HL-60/S4 (cell line): ENCODE measurements around the gene EIF5A.

ENCODE experiments used
- in situ Hi-C: fragments of 300-500 bp; cut with MboI; formaldehyde crosslinking; loops from 2 replicates; pipeline ENCODE4 v1.14.3; 2022; ENCODE audit warnings: low sequenced_read_pairs

Gene EIF5A

GRCh38 chr17:7284911-7285310 is 22.5 kb upstream of the EIF5A start:
- in situ Hi-C loops = no loop called here

DNA sequence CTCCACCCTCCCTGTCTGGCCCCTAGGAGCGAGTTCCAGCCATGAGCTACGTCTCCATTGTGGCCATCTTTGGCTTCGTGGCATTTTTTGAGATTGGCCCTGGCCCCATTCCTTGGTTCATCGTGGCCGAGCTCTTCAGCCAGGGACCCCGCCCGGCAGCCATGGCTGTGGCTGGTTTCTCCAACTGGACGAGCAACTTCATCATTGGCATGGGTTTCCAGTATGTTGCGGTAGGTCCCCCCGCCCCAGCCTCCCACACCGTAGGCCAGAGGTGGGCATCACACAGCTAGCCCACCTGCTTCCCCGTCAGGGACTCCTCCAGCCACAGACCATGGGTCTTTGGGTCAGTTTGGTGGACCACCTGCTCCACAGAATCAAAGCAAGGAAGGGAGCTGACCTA is 21.7 kb upstream of the EIF5A start:
- in situ Hi-C loops = no loop called here

- in situ Hi-C loops = loop anchor here (10.0 kb wide), 1 partner anchor 245 kb away; the partner anchor contains the start of gene SLC16A11
Observed at GRCh38 chr17:7289256-7290032, 18.0 kb upstream of the EIF5A start.

DNA sequence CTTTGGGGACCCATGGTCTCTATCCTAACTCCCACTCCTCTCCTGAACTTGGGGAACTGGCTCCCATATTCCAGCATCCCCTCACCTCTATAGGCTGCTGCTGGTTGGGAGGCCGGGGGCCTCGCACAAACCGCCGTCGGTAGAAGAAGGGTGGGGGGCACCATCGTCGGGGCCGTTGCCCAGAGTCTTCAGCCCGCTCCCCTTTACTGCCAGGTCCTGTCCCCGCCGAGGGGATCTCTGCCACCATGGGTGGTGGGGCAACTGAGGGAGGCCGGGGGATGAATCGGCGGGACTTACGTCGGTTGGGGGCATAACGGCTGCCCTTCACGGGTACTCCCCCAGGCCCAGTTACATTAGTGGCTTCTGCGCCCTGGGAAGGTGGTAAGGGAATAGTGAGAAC is 17.3 kb upstream of the EIF5A start:
- in situ Hi-C loops = loop anchor here (10.0 kb wide), 1 partner anchor 245 kb away; the partner anchor contains the start of gene SLC16A11

DNA sequence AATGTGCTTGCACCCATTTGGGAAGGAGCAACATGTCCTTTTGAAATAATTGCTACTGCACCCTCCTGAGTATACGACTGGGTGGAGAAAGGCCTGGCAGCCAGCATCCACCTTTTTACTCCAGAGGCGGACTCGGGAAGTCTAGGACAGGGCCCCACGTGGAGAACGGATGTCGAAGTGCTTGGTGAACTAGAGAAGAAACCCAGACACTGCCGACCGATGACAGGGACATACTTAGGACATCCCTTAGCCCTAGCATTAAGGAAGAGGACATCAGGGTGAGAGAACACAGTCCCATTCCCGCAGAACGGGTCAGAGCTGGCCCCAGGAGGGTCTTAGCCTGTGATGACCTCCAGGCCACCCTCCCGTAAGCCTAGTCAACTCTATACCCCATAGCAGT is 16.7 kb upstream of the EIF5A start:
- in situ Hi-C loops = loop anchor here (10.0 kb wide), 1 partner anchor 246 kb away; the partner anchor contains the start of gene SLC16A11

DNA sequence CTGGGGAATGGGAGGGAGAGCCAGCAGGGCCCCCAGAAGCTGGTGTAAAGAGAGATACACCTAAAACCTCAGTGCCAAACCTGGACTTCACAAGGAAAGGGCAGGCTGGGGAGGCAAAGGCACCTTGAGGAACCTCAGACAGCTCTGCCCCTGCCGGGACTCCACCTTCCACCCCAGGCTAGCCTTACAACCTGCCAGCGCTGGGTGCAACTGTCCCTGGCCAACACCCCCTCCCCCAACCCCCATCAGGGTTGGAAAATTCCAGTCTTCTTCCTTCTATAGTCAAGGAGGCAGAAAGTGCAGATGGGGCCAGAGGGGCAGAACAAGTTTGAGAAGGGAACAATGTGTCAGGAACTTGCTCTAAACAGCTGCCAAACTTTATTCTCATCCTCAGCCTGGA is 15.2 kb upstream of the EIF5A start:
- in situ Hi-C loops = loop anchor here (10.0 kb wide), 1 partner anchor 247 kb away; the partner anchor contains the start of gene SLC16A11

DNA sequence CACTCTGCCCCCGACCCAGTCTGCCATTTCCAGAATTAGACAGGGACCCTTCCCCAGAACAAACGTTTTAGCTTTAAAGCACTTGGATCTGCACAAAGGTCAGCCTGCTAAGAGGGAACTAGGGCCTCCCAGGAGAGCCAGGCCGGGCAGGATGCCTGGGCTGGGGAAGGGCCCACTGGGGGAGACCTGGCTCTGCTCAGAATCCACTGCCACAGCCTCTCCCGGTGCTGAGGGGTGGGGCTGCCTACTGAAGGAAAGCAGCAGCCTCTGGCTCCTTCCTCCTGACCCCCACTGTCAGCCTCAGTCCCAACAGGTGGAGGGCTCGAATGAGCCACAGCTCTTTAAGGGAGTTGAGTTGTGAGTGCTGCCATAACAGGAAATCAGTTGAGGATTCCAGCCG is 14.7 kb upstream of the EIF5A start:
- in situ Hi-C loops = loop anchor here (10.0 kb wide), 1 partner anchor 248 kb away; the partner anchor contains the start of gene SLC16A11

- in situ Hi-C loops = loop anchor here (10.0 kb wide), 1 partner anchor 248 kb away; the partner anchor contains the start of gene SLC16A11
Observed at GRCh38 chr17:7293159-7293558, 14.3 kb upstream of the EIF5A start.

DNA sequence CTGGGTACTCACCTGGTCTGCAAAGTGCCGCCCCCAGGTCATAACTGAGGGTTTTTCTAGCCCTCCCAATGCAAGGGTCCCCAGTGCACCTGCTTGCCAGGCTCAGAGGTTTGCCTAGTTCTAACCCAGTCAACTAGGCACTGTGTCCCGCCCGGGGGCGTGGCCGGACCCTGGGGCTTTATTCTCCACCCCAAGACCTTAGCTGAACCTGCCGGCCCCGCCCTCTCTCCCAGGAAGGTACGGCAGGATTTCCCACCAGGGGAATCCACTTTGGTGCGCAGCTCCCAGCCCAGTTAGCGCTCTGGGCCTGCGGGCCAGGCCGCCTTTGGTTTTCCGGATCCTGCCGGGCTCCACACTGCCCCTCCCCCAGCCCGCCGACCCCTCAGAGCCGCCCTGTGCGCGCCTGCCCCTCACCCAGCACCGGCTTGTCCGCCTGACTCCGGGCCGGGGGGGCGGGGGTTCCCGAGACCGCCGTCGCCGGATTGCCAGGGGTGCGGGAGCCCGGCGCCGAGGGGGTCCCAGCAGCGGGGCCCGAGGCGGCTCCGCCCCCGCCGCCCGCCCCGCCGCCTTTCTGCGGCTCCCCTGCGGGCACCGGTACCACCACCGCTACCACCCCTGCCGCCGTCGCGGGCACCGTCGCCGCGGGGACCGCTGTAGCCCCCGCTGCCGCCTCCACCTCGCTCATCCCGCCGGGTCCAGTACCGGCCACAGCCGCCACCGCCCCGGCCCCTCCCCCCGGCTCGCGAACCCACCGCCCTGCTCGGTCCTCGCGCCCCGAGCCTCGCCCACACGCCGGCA is 13.4 kb upstream of the EIF5A start:
- in situ Hi-C loops = loop anchor here (10.0 kb wide), 1 partner anchor 249 kb away; the partner anchor contains the start of gene SLC16A11

- in situ Hi-C loops = loop anchor here (10.0 kb wide), 1 partner anchor 250 kb away; the partner anchor contains the start of gene SLC16A11
Observed at GRCh38 chr17:7294614-7295153, 12.7 kb upstream of the EIF5A start, which contains the start of gene YBX2. TSS of gene YBX2 (minus strand) at chr17:7294639. CDS start at chr17:7294500, 139 bp downstream.

DNA sequence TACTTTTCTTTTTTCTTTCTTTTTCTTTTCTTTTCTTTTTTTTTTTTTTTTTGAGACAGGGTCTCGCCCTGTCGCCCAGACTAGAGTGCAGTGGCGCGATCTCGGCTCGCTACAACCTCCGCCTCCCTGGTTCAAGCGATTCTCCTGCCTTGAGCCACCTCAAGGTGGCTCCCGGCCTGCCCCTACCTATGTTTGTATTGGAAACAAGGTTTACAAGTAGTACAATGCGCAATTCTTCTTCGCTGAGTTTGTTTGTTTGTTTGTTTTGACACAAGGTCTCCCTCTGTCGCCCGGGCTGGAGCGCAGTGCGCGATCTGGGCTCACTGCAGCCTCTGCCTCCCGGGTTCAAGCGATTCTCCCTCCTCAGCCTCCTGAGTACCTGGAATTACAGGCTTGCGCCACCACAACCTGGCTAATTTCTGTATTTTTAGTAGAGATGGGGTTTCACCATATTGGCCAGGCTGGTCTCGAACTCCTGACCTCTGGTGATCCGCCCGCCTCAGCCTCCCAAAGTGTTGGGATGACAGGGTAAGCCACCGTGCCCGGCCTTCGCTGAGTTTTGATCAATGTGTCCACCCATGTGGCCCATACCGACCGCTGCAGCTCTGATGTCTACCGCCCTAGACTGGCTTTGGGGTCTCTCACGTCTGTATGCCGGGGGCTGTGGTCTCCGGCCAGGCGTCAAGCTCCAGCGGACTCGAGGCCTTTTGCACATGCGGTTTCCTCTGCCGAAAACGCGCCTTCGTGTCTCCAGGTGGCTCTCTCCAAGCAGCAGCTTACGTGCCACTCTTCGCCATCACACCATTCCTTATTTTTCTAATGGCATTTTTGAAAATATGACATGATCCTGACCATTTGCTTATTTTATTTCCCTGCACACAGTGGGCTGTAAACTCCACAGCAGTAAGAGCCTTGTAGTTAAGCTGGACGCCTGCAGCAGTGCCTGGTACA is 11.9 kb upstream of the EIF5A start:
- in situ Hi-C loops = loop anchor here (10.0 kb wide), 1 partner anchor 251 kb away; the partner anchor contains the start of gene SLC16A11

- in situ Hi-C loops = loop anchor here (10.0 kb wide), 1 partner anchor 252 kb away; the partner anchor contains the start of gene SLC16A11
Observed at GRCh38 chr17:7296189-7296861, 11.1 kb upstream of the EIF5A start.

DNA sequence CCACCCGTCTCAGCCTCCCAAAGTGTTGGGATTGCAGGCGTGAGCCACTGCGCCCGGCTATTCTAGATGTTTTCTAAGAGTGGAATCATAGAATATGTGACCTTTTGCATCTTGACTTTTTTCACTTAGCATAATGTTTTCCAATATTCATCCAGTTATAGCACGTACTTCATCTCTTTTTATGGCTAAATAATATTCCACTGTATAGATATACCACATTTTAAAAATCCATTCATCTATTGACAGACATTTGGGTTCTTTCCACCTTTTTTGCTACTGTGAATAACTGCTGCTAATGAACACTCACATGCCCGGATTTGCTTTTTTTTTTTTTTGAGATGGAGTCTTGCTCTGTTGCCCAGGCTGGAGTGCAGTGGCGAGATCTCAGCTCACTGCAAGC is 3.2 kb upstream of the EIF5A start:
- in situ Hi-C loops = no loop called here

GRCh38 chr17:7307686-7308624 is 527 bp downstream of the EIF5A start:
- in situ Hi-C loops = no loop called here

DNA sequence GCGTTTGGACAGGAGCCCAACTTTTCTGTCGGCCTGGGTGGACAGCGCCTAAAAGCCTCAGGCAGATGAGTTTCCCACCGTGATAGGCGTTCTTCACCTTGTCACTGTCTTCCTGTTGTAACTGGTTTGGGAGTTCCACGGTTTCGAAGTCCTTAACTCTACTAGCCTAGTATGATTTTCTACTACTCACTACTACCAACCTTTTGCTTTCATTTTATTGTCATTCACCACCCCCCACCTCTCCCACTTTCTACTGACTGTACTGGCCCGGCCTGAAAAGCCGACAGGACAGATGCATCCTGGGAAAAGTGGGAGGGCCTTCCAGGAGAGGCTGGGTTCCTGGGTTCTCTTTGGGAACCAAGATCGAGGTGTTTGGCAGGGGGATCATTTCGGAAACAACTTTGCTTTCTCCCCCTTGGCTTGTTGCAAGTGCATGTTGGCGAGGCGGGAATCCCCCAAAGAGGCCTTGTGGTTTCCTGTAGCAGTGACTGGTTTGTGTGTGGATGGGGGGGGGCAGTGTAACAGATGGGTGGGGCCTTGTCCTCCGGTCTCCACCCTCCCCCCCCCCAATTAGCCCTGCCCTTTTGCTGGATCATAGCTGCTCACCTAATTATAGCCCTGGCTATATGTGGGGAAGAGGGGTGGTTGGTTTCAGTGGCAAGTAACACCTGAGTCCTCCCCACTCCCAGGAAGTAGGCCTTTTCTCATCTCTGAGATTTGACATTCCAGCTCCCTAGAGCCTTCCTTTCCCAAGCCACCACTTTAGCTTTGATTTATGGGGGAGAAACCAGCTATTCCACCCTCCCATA is 1.4 kb downstream of the EIF5A start:
- in situ Hi-C loops = no loop called here

GRCh38 chr17:7309628-7310027 is 2.2 kb downstream of the EIF5A start:
- in situ Hi-C loops = no loop called here

DNA sequence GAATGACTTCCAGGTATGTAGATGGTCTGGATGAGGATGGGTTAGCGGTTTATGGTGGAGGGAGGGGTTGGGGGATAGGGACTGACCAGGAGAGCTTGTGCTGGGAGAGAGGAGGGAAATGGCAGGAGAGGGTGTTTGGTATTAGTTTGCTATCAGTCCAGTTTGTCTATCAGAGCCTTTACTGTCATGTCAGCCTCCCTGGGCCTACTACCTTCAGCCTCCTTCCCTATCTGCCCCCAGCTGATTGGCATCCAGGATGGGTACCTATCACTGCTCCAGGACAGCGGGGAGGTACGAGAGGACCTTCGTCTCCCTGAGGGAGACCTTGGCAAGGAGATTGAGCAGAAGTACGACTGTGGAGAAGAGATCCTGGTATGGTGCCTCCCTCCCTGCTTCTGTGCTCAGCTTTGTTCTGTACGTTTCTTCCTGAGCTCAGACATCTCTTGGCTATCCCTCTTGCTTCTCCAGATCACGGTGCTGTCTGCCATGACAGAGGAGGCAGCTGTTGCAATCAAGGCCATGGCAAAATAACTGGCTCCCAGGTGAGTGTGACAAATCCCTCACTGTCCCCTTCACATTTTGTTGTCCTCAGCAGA is 3.8 kb downstream of the EIF5A start:
- in situ Hi-C loops = no loop called here
